CD14-positive monocyte (primary cell): ENCODE results near the gene CCDC122. TPM values are rescaled to one million over a fixed set of nuclear protein-coding genes. Genes with fewer than 3 reads are reported as not detected.

Source experiments
- DNase-seq, 3 donors: peaks; one replicate each; pipeline ENCODE4 v3.0.0-alpha.2; 2011 to 2022
- H2AFZ ChIP-seq: 2 replicates; pipeline ENCODE4 v1.6.0; 2012; ENCODE audit warnings: mild to moderate bottlenecking, low read depth, low read length, inconsistent platforms; ENCODE audit not compliant: insufficient read depth, poor library complexity, severe bottlenecking
- H3K27ac ChIP-seq, 2 donors: 1 replicate in 1 of 2; 2 replicates in 1 of 2; pipeline ENCODE4 v1.5.1; 2012 to 2013; ENCODE audit warnings: low read length in 2 of 2, control low read depth in 1 of 2, inconsistent platforms in 1 of 2, low read depth in 1 of 2, mild to moderate bottlenecking in 1 of 2
- H3K27me3 ChIP-seq, 2 donors: one replicate each; pipeline versions ENCODE4 v1.6.0 to v1.6.1; 2011 to 2013; ENCODE audit warnings: low read length in 2 of 2; ENCODE audit not compliant: control insufficient read depth in 2 of 2, insufficient read depth in 2 of 2
- H3K36me3 ChIP-seq, 2 donors: replicated peaks in 1 of 2; 1 replicate in 1 of 2; 2 replicates in 1 of 2; pipeline versions ENCODE4 v1.5.1 to v1.6.1; 2012 to 2013; ENCODE audit warnings: low read length in 2 of 2, control low read depth in 1 of 2, inconsistent platforms in 1 of 2, mild to moderate bottlenecking in 1 of 2; ENCODE audit not compliant: insufficient read depth in 2 of 2, control insufficient read depth in 1 of 2
- H3K4me1 ChIP-seq, 2 donors: 1 replicate in 1 of 2; 2 replicates in 1 of 2; pipeline versions ENCODE4 v1.5.1 to v1.6.1; 2012 to 2013; ENCODE audit warnings: low read length in 2 of 2, control low read depth in 1 of 2, inconsistent platforms in 1 of 2, mild to moderate bottlenecking in 1 of 2, moderate library complexity in 1 of 2; ENCODE audit not compliant: insufficient read depth in 2 of 2, control insufficient read depth in 1 of 2
- H3K4me2 ChIP-seq: replicated peaks from 2 replicates; pipeline ENCODE3; 2012; ENCODE audit warnings: low read length, moderate library complexity, mild to moderate bottlenecking; ENCODE audit not compliant: poor library complexity, severe bottlenecking; ENCODE audit errors: extremely low read depth
- H3K4me3 ChIP-seq, 3 experiments: fragments of 200-600 bp in 1 of 3; sonication (generic) in 1 of 3; replicated peaks in 1 of 3; 1 replicate in 2 of 3; 2 replicates in 1 of 3; pipeline ENCODE4 v1.5.1; 2011 to 2013; ENCODE audit warnings: low read length in 3 of 3, mild to moderate bottlenecking in 3 of 3, control low read depth in 2 of 3, low read depth in 2 of 3, inconsistent platforms in 1 of 3, moderate library complexity in 1 of 3
- H3K79me2 ChIP-seq: 2 replicates; pipeline ENCODE4 v1.6.0; 2012; ENCODE audit warnings: mild to moderate bottlenecking, control low read depth, inconsistent platforms, low read length, moderate library complexity; ENCODE audit not compliant: insufficient read depth
- H3K9ac ChIP-seq: 2 replicates; pipeline ENCODE4 v1.6.0; 2017; ENCODE audit warnings: low read length, mild to moderate bottlenecking; ENCODE audit not compliant: insufficient read depth, poor library complexity, severe bottlenecking
- H3K9me3 ChIP-seq, 2 donors: replicated peaks in 1 of 2; 1 replicate in 1 of 2; 2 replicates in 1 of 2; pipeline versions ENCODE4 v1.5.1 to v1.6.1; 2012 to 2013; ENCODE audit warnings: low read length in 2 of 2, control low read depth in 1 of 2; ENCODE audit not compliant: control insufficient read depth in 1 of 2, insufficient read depth in 1 of 2
- H4K20me1 ChIP-seq: 2 replicates; pipeline ENCODE4 v1.6.0; 2012; ENCODE audit warnings: mild to moderate bottlenecking, low read length, control low read depth, moderate library complexity; ENCODE audit not compliant: insufficient read depth
- H3K27ac Mint-ChIP-seq, 7 donors: one replicate each; pipeline ENCODE4 v1.8.0; 2020; ENCODE audit warnings: mild to moderate bottlenecking in 7 of 7, mixed read lengths in 7 of 7, moderate library complexity in 6 of 7, inconsistent platforms in 2 of 7
- H3K27me3 Mint-ChIP-seq, 3 donors: one replicate each; pipeline ENCODE4 v1.8.0; 2021 to 2022; ENCODE audit warnings: low read depth in 3 of 3, mild to moderate bottlenecking in 3 of 3, mixed read lengths in 3 of 3, moderate library complexity in 3 of 3, inconsistent platforms in 1 of 3
- H3K36me3 Mint-ChIP-seq, 2 donors: one replicate each; pipeline ENCODE4 v1.8.0; 2020; ENCODE audit warnings: mixed read lengths in 2 of 2, inconsistent platforms in 1 of 2, mild to moderate bottlenecking in 1 of 2
- H3K4me1 Mint-ChIP-seq: one replicate; pipeline ENCODE4 v1.8.0; 2020; ENCODE audit warnings: mild to moderate bottlenecking, mixed read lengths
- H3K4me3 Mint-ChIP-seq, 2 donors: one replicate each; pipeline ENCODE4 v1.8.0; 2020; ENCODE audit warnings: mild to moderate bottlenecking in 2 of 2, mixed read lengths in 2 of 2, moderate library complexity in 1 of 2
- H3K9me3 Mint-ChIP-seq, 7 donors: one replicate each; pipeline ENCODE4 v1.8.0; 2020 to 2022; ENCODE audit warnings: mixed read lengths in 7 of 7, mild to moderate bottlenecking in 6 of 7, moderate library complexity in 6 of 7, inconsistent platforms in 2 of 7
- CTCF ChIP-seq: fragments of 200-600 bp; IDR thresholded peaks from one replicate; pipeline ENCODE4 v1.8.0; 2022; ENCODE audit warnings: antibody characterized with exemption, mild to moderate bottlenecking
- WGBS: methylation state at CpG from one replicate; pipeline ENCODE4 v1.1.5; 2013; ENCODE audit warnings: missing lambda C conversion rate; ENCODE audit not compliant: insufficient coverage; 5-methylcytosine and 5-hydroxymethylcytosine counted together
- intact Hi-C, 2 donors: fragments of 100-400 bp; cut with micrococcal nuclease; formaldehyde crosslinking; loops; one replicate each; pipeline versions ENCODE4 v1.15.0 to v1.15.1; 2023
- polyA plus RNA-seq, 3 donors: library from polyadenylated mRNA; depleted of rRNA in 1 of 3; unstranded in 2 of 3; stranded (reverse) in 1 of 3; fragments of 300-500 nt in 2 of 3; fragments of >200 nt in 1 of 3; fragmentation: Illumina TruSeq in 2 of 3; gene quantifications; 1 replicate in 2 of 3; 2 replicates in 1 of 3; pipeline ENCODE4 v1.2.3, GENCODE V29; 2012 to 2021

The CCDC122 gene
- polyA plus RNA-seq, 3 donors: 0.16 to 8.0 (median 0.52) TPM

- peak within 1 kb of the TSS; percentile 99 for H3K9ac ChIP-seq
- intact Hi-C loops: loop anchor here (5.0 to 10.0 kb wide), 5 partner anchors 263 to 1155 kb away; partner anchors contain the start of gene TSC22D1 (in 2 of the 2)
- no peaks in the 10 kb centered on the region for H3K79me2 ChIP-seq
- H3K4me3 ChIP-seq: peak within 1 kb of the TSS; percentile 38 to 65 (median 46)
- H3K4me1 ChIP-seq: peaks cover 24 to 27% of the 10 kb centered on the region in 2 donors
- DNase-seq: peak; percentile 30 to 52 (median 33)
- no peaks in the 10 kb centered on the region for H4K20me1 ChIP-seq
- H2AFZ ChIP-seq: peak within 1 kb of the TSS; percentile 55
- peaks cover 31% of the 10 kb centered on the region for H3K4me1 Mint-ChIP-seq
- H3K4me2 ChIP-seq: peak within 1 kb of the TSS; percentile 68
- H3K27ac ChIP-seq: peak within 1 kb of the TSS; percentile 97 to 98
- H3K27ac Mint-ChIP-seq: peak within 1 kb of the TSS; percentile 98 to 100 (median 99)
- peaks cover 4 to 6% (median 5%) of the 10 kb centered on the region in 3 donors for H3K27me3 Mint-ChIP-seq
- peaks cover 0 to 2% (median 0%) of the 10 kb centered on the region in 7 donors for H3K9me3 Mint-ChIP-seq
- 0% methylated on average over 36 of the region's 48 CpGs for WGBS
- peaks cover 0 to 2% of the 10 kb centered on the region in 2 donors for H3K27me3 ChIP-seq
- no peak for TF ChIP-seq CTCF
- H3K4me3 Mint-ChIP-seq: peak within 1 kb of the TSS; percentile 85 to 96
- H3K9me3 ChIP-seq: no peaks in the 10 kb centered on the region
- H3K36me3 Mint-ChIP-seq: peaks cover 22 to 24% of the 10 kb centered on the region in 2 donors
- H3K36me3 ChIP-seq: peaks cover 4 to 22% of the 10 kb centered on the region in 2 donors
Measured at GRCh38 chr13:43879755-43880181, 228 bp upstream of the CCDC122 start, which contains the start of gene LACC1. Gene LACC1 (plus strand): TSS chr13:43879904. CDS start chr13:43880986, 1,082 bp downstream.

GRCh38 chr13:43877766-43878165 lies 1.8 kb downstream of the CCDC122 start:
- H3K4me1 ChIP-seq: peaks cover 24 to 27% of the 10 kb centered on the region in 2 donors
- H3K36me3 ChIP-seq: peaks cover 0 to 7% of the 10 kb centered on the region in 2 donors

More at GRCh38 chr13:43877766-43878165, 1.8 kb downstream of the CCDC122 start:
- no peaks in the 10 kb centered on the region for H4K20me1 ChIP-seq
- peak overlapping the region; percentile 68 for H3K4me2 ChIP-seq
- Mint-ChIP-seq H3K36me3 (peaks cover 13 to 17% of the 10 kb centered on the region in 2 donors), H3K27me3 (peaks cover 4 to 6% (median 5%) of the 10 kb centered on the region in 3 donors), H3K27ac (peak overlapping the region; percentile 51 to 99 (median 99)), H3K4me3 (peak overlapping the region in 1 of 2 donors; percentile 96), H3K9me3 (peaks cover 0 to 2% (median 0%) of the 10 kb centered on the region in 7 donors), H3K4me1 (peaks cover 31% of the 10 kb centered on the region)
- peak overlapping the region; percentile 99 for H3K9ac ChIP-seq
- intact Hi-C loops: loop anchor here (10.0 kb wide), 3 partner anchors 697 to 1153 kb away; partner anchors contain the start of gene TSC22D1 (in 1 of the 2)
- no CpG with 5 or more reads among the region's 1 CpG for WGBS
- no peak for TF ChIP-seq CTCF
- peak overlapping the region in 1 of 2 donors; percentile 98 for H3K27ac ChIP-seq
- H3K4me3 ChIP-seq: peak overlapping the region in 1 of 3 experiments; percentile 65
- H3K9me3 ChIP-seq: no peaks in the 10 kb centered on the region
- no peak overlapping the region for H2AFZ ChIP-seq
- no peaks in the 10 kb centered on the region for H3K79me2 ChIP-seq
- H3K27me3 ChIP-seq: peaks cover 0 to 2% of the 10 kb centered on the region in 2 donors
- peak; percentile 10 to 51 (median 46) for DNase-seq
